ENCODE results near the gene HOOK2. TPM values are rescaled to one million over a fixed set of nuclear protein-coding genes. Genes with fewer than 3 reads are reported as not detected.
A peak's percentile ranks its signal among the peaks of the same experiment; 100 is the strongest.

Gene HOOK2
- total RNA-seq, 1 donor from 2014 or later: 27.9 TPM

- Mint-ChIP-seq H3K27ac (ENCODE audit: unreplicated experiment) (no peak overlapping the region), H3K4me3 (no peak overlapping the region), H3K4me1 (no peaks in the 10 kb centered on the region), H3K27me3 (ENCODE audit: low read depth) (peaks cover 53% of the 10 kb centered on the region), H3K36me3 (ENCODE audit: low read depth) (peaks cover 11% of the 10 kb centered on the region), H3K9me3 (no peaks in the 10 kb centered on the region)
- TF ChIP-seq CTCF (conservative IDR thresholded peaks at IDR 0.05): no peak
- no peak for DNase-seq (ENCODE audit: low read depth, low spot score)
Measured at GRCh38 chr19:12749938-12750521, 25.3 kb downstream of the HOOK2 start.

GRCh38 chr19:12748489-12748888 is 26.9 kb downstream of the HOOK2 start:
- peaks cover 49% of the 10 kb centered on the region for H3K27me3 Mint-ChIP-seq (ENCODE audit: low read depth)
- no peaks in the 10 kb centered on the region for H3K9me3 Mint-ChIP-seq
- H3K4me3 Mint-ChIP-seq: no peak overlapping the region
- no peaks in the 10 kb centered on the region for H3K4me1 Mint-ChIP-seq
- TF ChIP-seq CTCF (conservative IDR thresholded peaks at IDR 0.05): no peak
- H3K27ac Mint-ChIP-seq (ENCODE audit: unreplicated experiment): no peak overlapping the region
- H3K36me3 Mint-ChIP-seq (ENCODE audit: low read depth): peaks cover 11% of the 10 kb centered on the region
- DNase-seq (ENCODE audit: low read depth, low spot score): no peak

- no peak for DNase-seq (ENCODE audit: low read depth, low spot score)
- H3K27me3 Mint-ChIP-seq (ENCODE audit: low read depth): peaks cover 19% of the 10 kb centered on the region
- TF ChIP-seq CTCF (conservative IDR thresholded peaks at IDR 0.05): no peak
- no peaks in the 10 kb centered on the region for H3K4me1 Mint-ChIP-seq
- H3K36me3 Mint-ChIP-seq (ENCODE audit: low read depth): peaks cover 16% of the 10 kb centered on the region
- H3K4me3 Mint-ChIP-seq: no peak overlapping the region
- H3K27ac Mint-ChIP-seq (ENCODE audit: unreplicated experiment): no peak overlapping the region
- no peaks in the 10 kb centered on the region for H3K9me3 Mint-ChIP-seq
Measured at GRCh38 chr19:12745166-12745897, 30.0 kb downstream of the HOOK2 start.

GRCh38 chr19:12737835-12738351 is 37.5 kb downstream of the HOOK2 start:
- Mint-ChIP-seq H3K4me3 (peak overlapping the region; percentile 94), H3K36me3 (ENCODE audit: low read depth) (peaks cover 15% of the 10 kb centered on the region), H3K4me1 (peaks cover 31% of the 10 kb centered on the region), H3K27ac (ENCODE audit: unreplicated experiment) (peak overlapping the region; percentile 99), H3K9me3 (no peaks in the 10 kb centered on the region), H3K27me3 (ENCODE audit: low read depth) (peaks cover 5% of the 10 kb centered on the region)
- DNase-seq (ENCODE audit: low read depth, low spot score): no peak
- no peak for TF ChIP-seq CTCF (conservative IDR thresholded peaks at IDR 0.05)

- H3K4me3 Mint-ChIP-seq: peak within 1 kb of the TSS; percentile 94
- H3K9me3 Mint-ChIP-seq: no peaks in the 10 kb centered on the region
- TF ChIP-seq CTCF (conservative IDR thresholded peaks at IDR 0.05): no peak
- H3K27ac Mint-ChIP-seq (ENCODE audit: unreplicated experiment): peak within 1 kb of the TSS; percentile 99
- H3K27me3 Mint-ChIP-seq (ENCODE audit: low read depth): peaks cover 5% of the 10 kb centered on the region
- peak; percentile 71 for DNase-seq (ENCODE audit: low read depth, low spot score)
- H3K4me1 Mint-ChIP-seq: peaks cover 37% of the 10 kb centered on the region
- peaks cover 16% of the 10 kb centered on the region for H3K36me3 Mint-ChIP-seq (ENCODE audit: low read depth)
Measured at GRCh38 chr19:12736995-12737834, 38.1 kb downstream of the HOOK2 start, which contains the start of gene GET3. Gene GET3, plus strand, starts transcription at chr19:12737497. Its CDS starts 9 bp downstream, at chr19:12737506.

Measured in neural crest cell (in vitro differentiated cells).